Epithelial cell of esophagus (primary cell): ENCODE data around the gene BPI.
A peak's percentile ranks its signal among the peaks of the same experiment; 100 is the strongest.
"Not testable (repeated sequence)": the region's sequence is repeated elsewhere in the genome, so short reads cannot be mapped to it uniquely, and the experiment has no call there.

Source experiments
- DNase-seq: peaks from one replicate; pipeline ENCODE4 v3.0.0; 2010; ENCODE audit warnings: low read depth
- H3K4me3 ChIP-seq: 2 replicates; pipeline ENCODE4 v1.5.1; 2011; ENCODE audit warnings: mild to moderate bottlenecking, low read length, control low read depth
- CTCF ChIP-seq: IDR thresholded peaks from 2 replicates; pipeline ENCODE4 v1.5.1; 2011; ENCODE audit warnings: low read depth, mild to moderate bottlenecking, low read length, control low read depth, inconsistent platforms; ENCODE audit not compliant: insufficient read depth; ENCODE audit errors: missing control alignments

BPI gene

GRCh38 chr20:38277285-38277684, 26.7 kb upstream of the BPI start:
- no peak for TF ChIP-seq CTCF
- DNase-seq: no peak
- no peak overlapping the region for H3K4me3 ChIP-seq

GRCh38 chr20:38277691-38278090, 26.3 kb upstream of the BPI start:
- no peak for DNase-seq
- TF ChIP-seq CTCF: no peak

GRCh38 chr20:38278131-38278530, 25.8 kb upstream of the BPI start:
- TF ChIP-seq CTCF: no peak
- no peak for DNase-seq
- H3K4me3 ChIP-seq: no peak overlapping the region

More at GRCh38 chr20:38277691-38278090, 26.3 kb upstream of the BPI start:
- no peak overlapping the region for H3K4me3 ChIP-seq

GRCh38 chr20:38278763-38279162, 25.2 kb upstream of the BPI start:
- H3K4me3 ChIP-seq: no peak overlapping the region
- no peak for DNase-seq
- no peak for TF ChIP-seq CTCF

GRCh38 chr20:38281176-38281915, 22.6 kb upstream of the BPI start:
- not testable (repeated sequence) for DNase-seq, H3K4me3 ChIP-seq

GRCh38 chr20:38283236-38283635, 20.7 kb upstream of the BPI start:
- no peak for DNase-seq
- no peak overlapping the region for H3K4me3 ChIP-seq
- no peak for TF ChIP-seq CTCF

- H3K4me3 ChIP-seq: not testable (repeated sequence)
- peak; percentile 57 for DNase-seq
Observed at GRCh38 chr20:38284066-38284650, 19.8 kb upstream of the BPI start.

- H3K4me3 ChIP-seq: no peak overlapping the region
- DNase-seq: no peak
- no peak for TF ChIP-seq CTCF
Observed at GRCh38 chr20:38284893-38285444, 19.0 kb upstream of the BPI start.
